Epidermal melanocyte (primary cell): Measurements from ENCODE around the gene ADGRB3.
"Not testable (repeated sequence)": the region's sequence is repeated elsewhere in the genome, so short reads cannot be mapped to it uniquely, and the experiment has no call there.

Source experiments
- DNase-seq: peaks from one replicate; pipeline ENCODE4 v3.0.0; 2011; ENCODE audit warnings: low spot score; ENCODE audit not compliant: insufficient read length

ADGRB3 gene

DNA sequence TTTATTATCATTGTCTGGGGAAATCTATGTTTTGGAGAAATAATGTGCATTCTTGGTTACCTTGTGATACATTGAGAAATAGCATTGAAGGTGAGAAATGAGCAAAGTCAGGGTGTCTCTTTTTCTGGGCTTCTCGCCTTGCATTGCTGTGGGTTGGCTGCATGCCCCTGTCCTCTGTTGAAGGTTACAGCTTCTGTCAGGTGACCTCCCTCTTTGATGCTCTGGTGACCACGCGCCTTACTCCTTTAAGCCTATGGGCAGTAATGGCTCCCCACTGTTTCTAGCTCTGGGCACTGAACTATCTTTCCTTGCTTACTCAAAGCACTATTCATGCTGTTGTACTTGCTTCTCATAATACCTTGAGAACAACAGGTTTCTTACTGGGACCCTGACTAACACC, 14.6 kb downstream of the ADGRB3 start:
- no peak for DNase-seq

DNA sequence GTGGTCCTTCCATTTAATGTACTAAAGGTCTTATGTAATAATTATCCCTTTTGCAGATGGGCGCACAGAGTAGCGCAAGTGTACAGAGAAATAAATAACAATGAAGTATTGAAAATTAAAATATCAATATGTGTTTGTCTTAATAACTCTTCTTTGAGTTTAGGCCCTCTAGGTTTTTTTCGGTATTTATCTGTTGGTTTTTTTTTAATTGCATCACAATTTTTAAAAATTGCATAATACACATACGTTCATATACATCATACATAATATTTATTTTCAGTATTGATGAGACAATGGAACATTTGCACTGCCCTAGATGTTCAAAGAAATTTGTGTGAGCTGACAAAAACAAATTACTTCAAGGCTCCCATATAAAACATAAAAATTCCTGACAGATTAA, 15.1 kb downstream of the ADGRB3 start:
- DNase-seq, result no peak

DNA sequence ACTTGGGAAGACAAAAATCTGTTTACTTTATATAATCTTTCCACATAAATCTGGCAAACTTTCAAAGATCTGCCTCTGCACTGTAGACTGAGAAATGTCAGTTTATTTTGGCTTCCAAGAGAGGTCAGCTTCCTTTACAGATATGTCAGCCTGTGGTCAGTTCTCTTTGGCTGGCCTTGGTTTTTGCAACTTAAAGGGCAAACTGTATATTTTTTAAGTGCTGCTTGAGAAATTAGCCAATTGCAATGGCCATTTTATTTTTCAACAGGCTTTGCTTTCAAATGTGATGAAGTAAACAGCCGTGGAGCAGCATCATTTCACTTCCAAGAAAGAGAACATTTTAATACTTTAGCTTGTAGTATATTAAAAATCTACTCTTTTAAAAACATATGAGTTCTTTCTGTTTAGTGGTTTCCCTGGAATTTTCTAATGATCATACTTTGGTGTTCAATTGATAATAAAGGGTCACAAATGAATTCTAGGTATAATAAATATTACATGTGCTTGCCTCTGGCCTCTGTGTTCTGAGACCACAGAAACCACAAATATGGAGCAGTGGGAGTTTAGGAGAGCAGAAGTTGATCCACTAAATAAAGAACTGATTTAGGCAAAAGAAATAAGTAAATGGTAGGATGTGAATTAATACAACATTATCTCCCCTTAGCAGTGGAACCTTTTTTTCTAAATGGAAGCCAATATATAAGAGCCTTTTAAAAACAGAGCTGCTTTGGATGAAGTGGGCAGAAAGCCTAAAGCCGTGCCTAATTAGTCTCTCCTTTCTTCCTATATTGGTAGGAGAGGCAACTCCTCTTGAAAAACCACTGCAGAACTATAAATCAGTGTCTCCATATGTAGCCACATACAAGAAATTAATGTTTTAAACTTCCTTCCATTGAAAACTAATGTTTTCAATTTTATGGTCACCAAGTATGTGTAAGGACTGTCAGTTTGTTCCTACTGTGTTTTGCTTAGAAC, 16.2 kb downstream of the ADGRB3 start:
- DNase-seq, result no peak

DNA sequence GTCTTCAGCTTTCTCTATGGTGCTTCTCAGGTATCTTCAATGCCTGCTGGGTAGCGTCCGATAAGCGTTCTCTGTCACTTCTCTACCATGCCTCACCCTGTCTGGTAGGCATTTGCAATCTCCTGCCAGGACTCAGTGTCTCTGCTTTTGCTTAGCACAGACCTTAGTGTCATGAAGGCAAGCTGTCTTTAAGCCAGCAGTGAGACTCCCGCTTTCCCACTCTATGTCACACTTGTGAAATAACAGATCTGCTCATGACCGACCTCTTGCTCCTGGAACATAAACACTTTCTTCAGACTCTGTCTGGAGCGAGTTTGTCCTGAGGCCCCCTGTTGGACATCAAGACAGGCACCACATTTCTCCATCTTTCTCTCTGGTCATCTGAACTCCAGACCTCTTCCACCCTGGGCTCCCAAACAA, 17.0 kb downstream of the ADGRB3 start:
- DNase-seq, result no peak

DNA sequence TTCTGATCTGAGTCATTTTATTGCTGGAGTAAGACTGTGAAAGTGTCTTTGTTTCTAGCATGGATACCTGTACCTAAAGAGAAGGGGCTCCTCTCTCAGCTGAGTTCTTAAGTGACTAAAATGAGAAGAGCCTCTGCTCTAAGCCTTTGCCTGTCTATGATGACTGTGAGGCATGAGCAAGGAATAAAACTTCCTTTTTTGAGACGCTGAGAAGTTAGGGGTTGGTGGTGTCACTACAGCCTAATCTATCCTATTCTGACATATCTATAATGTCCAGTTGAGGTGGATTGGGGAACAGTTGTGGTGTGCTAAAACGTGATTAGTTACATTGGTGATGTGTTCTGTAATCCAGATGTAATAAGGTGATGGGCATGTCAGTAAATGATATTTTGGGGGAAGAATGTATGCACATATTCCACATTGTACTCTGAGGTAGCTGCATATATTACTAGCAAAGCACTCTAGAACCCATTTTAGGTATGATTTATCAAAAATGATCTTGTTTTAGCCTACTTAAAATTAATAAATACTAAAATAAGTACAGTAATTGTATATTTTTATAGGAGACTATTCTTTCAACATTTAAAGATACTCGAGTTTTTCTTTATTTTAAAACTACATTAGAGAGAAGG, 18.1 kb downstream of the ADGRB3 start:
- DNase-seq, result no peak

DNA sequence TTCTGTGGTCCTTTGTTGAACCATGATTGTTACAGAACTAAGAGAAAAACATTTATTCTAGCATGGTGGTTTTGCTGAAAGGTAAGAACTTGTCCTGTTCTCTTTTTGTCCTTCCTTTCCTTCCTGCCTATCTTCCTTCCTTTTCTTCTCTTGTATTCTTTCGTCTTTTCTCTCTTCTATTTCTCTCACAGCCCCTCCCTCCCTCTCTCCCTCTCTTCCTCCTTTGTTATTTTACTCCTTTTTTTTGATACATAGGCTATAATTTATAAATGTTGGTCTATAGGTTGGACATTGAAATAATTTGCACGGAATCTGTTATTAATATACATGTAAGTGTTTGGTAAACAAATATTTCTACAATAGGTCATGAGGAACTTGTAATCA, 18.6 kb downstream of the ADGRB3 start:
- DNase-seq, result no peak

DNA sequence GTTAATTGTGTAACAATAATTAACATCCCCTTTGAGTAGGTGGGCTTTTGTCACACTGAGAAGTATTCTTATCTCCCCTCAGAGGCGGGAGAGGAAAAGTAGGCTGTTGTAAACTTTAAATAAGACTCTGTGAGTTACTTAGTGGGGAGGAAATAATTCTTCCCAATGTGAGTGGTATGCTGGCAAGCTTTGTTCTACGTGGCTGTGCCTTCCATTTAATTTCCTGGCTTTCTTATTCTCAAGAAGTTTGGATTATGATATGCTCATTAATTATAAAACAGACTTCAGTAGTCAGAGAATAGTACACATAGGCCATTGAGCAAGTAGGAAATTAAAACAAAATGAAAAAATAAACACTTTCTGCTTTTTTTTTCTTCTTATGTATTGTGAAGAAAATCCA, 19.1 kb downstream of the ADGRB3 start:
- DNase-seq, result no peak

DNA sequence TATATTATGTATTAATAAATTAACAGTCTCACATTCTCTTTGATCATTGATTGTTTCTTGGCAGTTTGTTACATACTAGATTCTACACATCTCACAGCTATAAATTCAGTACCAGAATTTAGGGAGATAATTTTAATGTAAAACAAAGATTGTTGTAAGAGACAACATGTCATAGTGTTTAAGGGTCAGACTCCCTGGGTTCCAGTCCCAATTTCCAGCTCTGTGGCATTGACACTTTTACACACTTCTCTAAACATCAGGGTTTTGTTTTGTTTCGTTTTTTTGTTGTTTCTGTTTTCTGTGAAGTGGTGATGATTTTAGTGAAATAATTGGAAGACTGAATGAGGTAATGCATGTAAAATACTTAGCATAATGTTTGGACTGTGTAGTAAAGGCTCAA, 19.9 kb downstream of the ADGRB3 start:
- no peak for DNase-seq

DNA sequence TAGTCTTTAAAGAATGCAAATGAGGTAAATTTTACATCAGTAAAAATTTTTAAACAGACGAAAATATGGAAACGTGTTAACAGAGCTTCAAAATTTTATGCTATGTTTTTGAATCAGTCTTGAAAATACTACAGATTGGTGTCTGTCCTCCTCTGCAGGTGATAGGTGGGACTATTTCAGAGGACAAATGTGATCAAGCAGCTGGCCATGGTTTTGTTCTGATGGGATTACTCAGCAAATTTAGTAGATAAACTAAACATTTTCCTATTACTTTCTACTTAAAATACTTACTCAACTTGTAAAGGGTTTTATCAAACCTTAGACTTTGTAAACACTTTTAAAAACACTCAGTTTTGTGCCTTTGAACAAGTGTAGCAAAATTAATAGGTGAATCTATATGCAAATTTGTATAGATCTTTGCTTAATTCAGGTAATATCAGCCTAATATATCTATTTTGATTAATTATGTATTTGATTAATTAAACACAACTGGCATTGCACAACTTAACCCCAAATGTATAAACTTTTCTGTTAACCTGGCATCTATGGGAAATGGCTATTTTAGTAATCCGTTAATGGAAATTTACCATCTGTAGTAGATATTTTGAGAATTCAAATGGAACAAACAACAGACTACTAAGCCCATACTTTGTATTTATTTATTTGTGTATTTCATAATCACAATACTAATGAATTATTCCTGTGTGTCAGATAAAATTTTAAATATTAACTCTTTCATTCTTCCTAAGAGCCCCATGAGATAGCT, 22.5 kb downstream of the ADGRB3 start:
- DNase-seq, result no peak

DNA sequence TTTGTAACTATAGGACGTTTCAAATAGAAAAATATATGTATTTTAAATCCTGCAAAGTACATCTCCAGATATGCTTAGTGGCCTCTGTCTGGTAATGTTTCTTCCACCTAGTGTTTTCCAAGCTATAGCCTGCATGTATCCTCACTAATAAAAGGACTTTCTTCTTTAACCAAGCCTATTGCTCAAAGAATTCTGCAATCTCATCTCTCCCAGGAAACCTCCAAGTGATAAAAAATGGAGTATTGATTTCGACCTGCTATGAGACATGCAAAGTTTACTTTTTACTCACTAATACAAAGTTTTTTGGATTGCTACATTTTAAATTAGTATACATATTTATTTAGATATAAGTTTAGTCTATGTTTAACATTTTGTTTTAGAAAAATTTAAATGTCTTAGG, 23.3 kb downstream of the ADGRB3 start:
- DNase-seq, result no peak

DNA sequence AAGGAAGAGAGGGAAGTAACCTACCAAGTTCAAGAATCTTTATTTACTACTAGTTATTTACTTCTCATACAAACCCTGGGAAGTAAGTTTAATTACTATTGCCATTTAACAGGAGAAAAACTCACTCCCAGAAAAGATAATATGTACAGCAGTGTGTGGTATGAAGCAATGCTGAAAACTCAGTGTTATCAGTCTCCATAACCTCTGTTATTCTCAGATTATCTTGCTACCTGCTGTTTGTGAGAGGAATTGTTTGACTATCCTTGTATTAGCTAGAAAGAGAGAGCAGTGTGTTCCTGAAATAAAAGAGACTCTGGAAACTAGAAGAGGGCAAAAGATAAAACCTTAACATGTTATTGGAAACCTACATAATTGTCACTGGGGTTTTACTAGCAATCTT, 38.2 kb downstream of the ADGRB3 start:
- DNase-seq, result no peak

DNA sequence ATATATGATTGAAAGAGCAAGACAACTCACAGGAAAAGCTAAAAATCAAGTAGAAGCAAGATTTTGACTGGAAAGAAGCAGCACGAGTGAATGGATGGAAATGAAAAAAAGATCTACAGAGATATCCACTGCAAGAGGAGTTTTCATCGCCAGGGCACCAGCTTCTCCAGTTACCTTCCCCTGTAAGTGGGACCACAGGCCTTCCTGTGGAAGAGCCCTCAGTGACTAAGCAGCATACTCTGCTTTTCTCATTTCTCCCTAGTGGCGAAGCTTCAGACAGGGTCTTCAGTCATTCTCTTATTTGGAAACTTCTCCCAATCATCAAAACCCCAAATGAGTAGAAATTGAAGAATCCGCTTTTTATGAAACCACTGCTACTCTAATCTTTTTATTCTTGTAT, 40.5 kb downstream of the ADGRB3 start:
- DNase-seq, result no peak

DNA sequence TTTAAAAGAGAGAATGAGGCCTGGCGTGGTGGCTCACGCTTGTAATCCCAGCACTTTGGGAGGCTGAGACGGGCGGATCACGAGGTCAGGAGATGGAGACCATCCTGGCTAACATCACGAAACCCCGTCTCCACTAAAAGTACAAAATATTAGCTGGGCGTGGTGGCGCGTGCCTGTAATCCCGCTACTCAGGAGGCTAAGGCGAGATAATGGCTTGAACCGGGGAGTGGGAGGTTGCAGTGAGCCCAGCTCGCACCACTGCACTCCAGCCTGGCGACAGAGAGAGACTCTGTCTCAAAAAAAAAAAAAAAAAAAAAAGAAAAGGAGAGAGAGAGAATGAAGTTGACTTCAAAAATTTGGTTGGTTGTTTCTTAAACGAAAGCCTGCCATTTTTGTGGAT, 41.0 kb downstream of the ADGRB3 start:
- DNase-seq, result not testable (repeated sequence)

DNA sequence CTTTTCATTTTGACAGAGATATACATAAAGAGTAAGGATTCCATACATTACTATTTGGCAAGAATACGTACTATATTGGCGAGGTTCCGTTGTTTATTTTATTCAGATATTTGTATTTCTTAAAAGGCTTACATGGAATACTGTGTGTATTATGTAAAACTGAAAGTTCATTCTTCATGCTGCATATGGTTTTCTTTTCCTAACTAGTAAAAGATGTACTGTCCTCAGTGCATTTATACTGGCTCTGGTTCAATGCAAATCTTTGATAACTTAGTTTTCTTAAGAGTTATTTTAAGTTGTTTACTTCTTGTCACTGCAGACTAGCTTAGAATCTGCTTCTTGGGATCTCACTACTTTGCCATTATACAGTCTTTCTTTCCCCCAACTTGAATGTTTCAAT, 42.0 kb downstream of the ADGRB3 start:
- no peak for DNase-seq

DNA sequence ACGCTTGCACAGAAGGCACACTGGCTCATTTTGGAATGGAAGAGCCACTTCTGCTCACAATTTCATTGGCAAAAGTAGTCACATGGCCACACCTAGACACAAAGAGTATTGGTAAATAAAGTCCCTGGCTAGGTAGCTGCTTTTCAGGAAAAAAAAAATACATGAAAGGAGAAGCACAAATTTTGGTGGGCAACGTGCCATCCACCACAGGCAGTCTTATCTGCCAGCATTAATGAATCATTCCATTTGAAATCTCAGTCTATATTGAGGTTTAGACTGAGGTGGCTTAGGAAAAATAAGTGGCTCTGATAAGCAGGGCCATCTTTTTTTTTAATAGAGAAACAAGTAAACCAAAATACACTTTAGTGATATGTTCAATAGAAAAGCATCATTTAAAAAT, 44.3 kb downstream of the ADGRB3 start:
- no peak for DNase-seq

DNA sequence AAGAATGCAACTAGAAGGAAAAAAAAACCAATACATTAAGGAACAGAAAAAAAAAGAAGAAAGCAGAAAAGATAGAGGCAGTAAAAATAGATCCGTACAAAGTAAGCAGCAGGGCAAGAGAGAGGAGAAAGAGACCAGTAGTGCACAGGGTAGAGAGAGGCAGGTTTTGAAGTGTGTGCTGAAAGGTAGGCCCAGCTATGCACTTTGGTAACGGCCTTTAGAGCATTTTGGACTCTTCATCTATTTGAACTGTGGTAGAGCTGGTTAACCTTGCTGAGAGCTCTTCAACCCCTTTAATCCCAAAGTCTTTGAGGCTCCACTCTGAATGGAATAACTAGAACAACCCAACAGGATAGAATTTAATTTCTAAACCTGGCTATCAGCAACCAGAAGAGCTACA, 45.2 kb downstream of the ADGRB3 start:
- DNase-seq, result no peak

DNA sequence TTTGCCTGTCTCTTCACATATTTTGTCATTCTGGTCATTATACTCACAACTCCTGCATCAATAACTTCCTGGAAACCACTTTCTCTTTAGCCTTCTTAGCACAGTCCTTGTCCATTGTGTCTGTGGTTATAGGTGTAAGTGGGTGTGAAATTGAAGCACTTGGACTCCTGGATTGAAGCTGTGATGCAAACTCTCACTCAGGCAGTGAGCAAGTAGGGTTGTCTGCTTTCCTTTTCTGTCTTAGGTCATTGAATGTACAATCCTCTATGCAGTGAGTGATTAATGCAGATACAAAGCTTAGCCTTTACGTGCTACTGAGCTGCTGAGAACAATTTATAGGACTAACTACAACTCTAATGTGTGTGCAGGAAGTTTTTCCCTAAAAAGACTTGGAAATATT, 54.8 kb downstream of the ADGRB3 start:
- no peak for DNase-seq

DNA sequence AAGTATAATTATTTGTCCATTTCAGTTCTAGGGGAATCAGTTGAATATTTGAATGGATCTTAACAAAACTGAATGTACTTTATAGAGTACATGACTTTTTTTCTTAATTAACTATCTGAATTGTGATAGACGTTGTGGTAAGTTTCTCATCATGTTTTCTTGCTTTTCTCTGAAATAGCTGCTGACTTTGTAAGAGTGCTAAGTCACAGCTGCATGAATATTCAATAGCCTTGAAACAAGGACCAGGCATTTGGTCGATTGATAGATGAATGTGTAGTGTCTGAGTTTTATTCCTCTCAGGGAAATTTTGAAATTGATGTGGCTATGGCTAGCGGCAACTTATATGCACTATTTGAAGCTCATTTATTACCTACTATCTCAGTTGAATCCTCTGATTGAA, 56.0 kb downstream of the ADGRB3 start:
- DNase-seq, result no peak

DNA sequence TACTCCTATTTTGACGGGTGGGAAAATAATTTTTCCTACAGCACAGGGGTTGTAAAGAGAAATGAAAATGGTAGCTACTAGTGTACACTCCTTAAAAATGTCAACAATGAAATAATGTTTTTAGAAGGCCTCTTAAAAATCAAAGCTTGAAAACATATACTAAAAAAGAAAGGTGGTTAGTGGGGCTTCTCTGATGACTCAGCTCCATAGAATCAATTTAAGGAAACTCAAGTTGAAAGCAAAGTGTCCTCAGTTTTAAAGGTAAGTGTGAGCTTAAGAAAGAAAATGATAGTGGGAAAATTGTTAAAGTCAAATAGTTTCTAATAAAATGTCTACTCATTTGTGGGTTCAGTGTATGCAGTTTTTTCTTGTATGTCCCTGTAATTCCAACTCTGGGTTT, 58.2 kb downstream of the ADGRB3 start:
- no peak for DNase-seq

DNA sequence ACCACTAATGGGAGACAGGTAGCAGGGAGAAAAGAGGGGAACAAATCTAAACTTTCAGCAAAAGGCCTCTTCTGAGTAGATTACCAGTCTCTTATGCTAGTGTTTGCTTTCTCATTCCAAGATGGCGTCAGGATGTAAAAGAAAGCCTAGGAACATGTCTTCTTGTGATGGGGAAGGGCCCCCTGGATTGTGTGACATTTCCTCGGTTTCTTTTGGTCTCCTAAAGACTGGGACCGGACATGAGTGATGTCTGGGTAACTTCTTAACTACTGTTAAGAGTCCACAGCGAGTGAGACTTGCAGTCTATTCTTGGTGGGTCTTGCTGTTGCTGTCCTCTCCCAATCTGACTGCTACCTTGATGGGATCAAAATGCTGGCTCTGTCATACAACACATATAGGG, 60.3 kb downstream of the ADGRB3 start:
- DNase-seq, result no peak

DNA sequence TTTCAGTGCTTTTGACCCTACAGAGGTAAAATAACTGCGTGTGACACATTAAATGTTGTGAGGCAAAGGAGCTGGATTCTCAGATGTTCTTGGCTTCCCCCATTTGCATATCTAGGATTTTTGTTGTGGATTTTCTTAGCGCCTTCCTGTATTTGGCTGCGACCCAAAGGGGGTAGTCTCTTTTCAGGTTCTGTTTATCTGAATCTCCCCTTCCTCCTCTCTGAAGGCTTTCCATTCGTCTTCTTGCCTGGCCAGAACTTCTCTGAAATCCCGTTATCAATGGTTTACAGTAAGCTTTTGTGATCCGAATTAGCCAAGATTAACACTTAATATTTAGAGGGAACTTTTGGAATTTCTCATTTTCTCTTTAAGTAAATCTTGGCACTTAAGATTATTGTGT, 60.8 kb downstream of the ADGRB3 start:
- no peak for DNase-seq

DNA sequence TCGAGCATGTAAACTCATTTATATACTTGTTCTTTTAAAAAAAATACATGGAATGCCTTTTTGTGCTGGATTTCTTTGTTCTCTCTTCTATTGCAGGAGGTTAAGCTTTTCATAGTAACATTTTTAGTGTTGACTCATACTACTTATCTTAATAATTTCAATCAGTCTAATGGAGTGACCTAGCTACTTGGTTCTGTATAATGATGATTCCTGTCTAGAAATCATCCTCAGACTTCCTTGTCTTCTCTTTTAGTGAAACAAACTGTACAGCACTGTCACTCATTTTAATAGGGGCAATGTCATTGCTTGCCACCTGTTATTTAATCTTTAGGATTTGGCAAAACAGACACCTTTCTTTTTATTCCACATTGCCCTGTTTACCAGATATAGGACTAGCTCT, 62.3 kb downstream of the ADGRB3 start:
- no peak for DNase-seq
